Suprapubic skin (tissue), 3 donors: ENCODE results near the gene NADK2.

Experiments
- POLR2A ChIP-seq, 2 donors: fragments of 450-650 bp; IDR thresholded peaks; one replicate each; pipeline ENCODE4 v1.6.1; 2017; ENCODE audit warnings: antibody characterized with exemption in 2 of 2, mild to moderate bottlenecking in 2 of 2, moderate library complexity in 2 of 2
- TF ChIP-seq, protein P1 (sequence below), 2 donors: fragments of 200-600 bp in 1 of 2; fragments of 450-650 bp in 1 of 2; sonication (generic) in 1 of 2; IDR thresholded peaks; one replicate each; pipeline ENCODE4 v1.5.1; 2016 to 2019; ENCODE audit warnings: antibody characterized with exemption in 2 of 2, mild to moderate bottlenecking in 1 of 2, moderate library complexity in 1 of 2

DNA sequence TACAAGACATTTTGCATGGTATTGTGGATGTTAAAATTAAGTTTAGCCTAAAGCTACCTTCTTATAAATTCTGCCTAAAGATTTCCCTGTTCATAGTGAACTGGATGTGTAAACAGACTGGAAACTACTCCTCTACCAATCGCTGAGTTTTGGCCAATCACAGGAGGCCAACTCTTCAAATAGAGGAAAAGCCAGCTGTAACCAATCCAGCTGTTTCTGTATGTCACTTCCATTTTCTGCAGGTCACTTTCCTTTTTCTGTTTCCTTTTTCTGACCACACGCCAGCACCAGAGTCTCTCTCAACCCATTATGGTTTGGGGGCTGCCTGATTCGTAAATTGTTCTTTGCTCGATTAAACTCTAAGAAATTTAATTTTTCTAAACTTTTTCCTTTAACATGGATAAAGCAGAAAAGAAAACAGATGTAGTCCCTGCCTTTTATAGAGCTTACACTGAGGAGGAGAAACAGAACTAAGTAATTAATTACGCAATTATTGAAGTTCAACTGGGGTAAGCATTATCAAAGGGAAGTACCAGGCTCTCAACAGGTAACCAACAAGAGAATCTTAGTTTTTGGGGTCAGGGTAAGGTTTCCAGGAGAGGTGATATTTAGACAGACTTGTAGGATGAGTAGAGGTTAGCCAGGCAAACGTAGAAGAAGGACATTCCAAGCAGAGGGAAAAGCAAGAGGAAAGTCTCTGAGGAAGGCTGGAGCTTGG lies 32.2 kb upstream of the NADK2 start:
- TF ChIP-seq, protein P1, sequence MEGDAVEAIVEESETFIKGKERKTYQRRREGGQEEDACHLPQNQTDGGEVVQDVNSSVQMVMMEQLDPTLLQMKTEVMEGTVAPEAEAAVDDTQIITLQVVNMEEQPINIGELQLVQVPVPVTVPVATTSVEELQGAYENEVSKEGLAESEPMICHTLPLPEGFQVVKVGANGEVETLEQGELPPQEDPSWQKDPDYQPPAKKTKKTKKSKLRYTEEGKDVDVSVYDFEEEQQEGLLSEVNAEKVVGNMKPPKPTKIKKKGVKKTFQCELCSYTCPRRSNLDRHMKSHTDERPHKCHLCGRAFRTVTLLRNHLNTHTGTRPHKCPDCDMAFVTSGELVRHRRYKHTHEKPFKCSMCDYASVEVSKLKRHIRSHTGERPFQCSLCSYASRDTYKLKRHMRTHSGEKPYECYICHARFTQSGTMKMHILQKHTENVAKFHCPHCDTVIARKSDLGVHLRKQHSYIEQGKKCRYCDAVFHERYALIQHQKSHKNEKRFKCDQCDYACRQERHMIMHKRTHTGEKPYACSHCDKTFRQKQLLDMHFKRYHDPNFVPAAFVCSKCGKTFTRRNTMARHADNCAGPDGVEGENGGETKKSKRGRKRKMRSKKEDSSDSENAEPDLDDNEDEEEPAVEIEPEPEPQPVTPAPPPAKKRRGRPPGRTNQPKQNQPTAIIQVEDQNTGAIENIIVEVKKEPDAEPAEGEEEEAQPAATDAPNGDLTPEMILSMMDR (IDR thresholded peaks at IDR 0.05): no peak
- TF ChIP-seq POLR2A (IDR thresholded peaks at IDR 0.05): no peak
